Cardiac muscle cell (in vitro differentiated cells and primary cell): ENCODE results near the gene SLIT3. TPM values are rescaled to one million over a fixed set of nuclear protein-coding genes. Genes with fewer than 3 reads are reported as not detected.

ENCODE experiments used
- DNase-seq, 2 donors: peaks; one replicate each; pipeline versions ENCODE4 v3.0.0 to v3.0.0-alpha.2; 2010 to 2017; ENCODE audit warnings: low read depth in 1 of 2, low spot score in 1 of 2
- H3K27ac ChIP-seq: fragments of 200-600 bp; sonication (generic); 2 replicates; pipeline ENCODE4 v1.5.1; 2016
- H3K27me3 ChIP-seq: fragments of 200-600 bp; sonication (generic); 2 replicates; pipeline ENCODE4 v1.6.0; 2016; ENCODE audit warnings: control low read depth
- H3K36me3 ChIP-seq: fragments of 200-600 bp; sonication (generic); 2 replicates; pipeline ENCODE4 v1.5.1; 2016; ENCODE audit warnings: control low read depth
- H3K4me1 ChIP-seq: fragments of 200-600 bp; sonication (generic); 2 replicates; pipeline ENCODE4 v1.8.1; 2017; ENCODE audit warnings: low read depth, mild to moderate bottlenecking, mixed run types
- H3K4me3 ChIP-seq: fragments of 200-600 bp; sonication (generic); 2 replicates; pipeline ENCODE4 v1.5.1; 2016; ENCODE audit warnings: mild to moderate bottlenecking
- H3K9me3 ChIP-seq: fragments of 200-600 bp; sonication (generic); 2 replicates; pipeline ENCODE4 v1.5.1; 2017; ENCODE audit warnings: low read depth, mild to moderate bottlenecking, control low read depth
- polyA plus RNA-seq: library from polyadenylated mRNA; unstranded; fragments of >200 nt; fragmentation: Nextera tagmentation; extraction: Ambion mirVana; gene quantifications from 2 replicates; pipeline ENCODE4 v1.2.1, GENCODE V29; 2016
- total RNA-seq: library from RNA; depleted of rRNA; stranded (reverse); fragments of >200 nt; gene quantifications from 2 replicates; pipeline ENCODE4 v1.2.3, GENCODE V29; 2016
- TF ChIP-seq, protein P1 (sequence below): IDR thresholded peaks from 2 replicates; pipeline ENCODE4 v1.5.1; 2012; ENCODE audit warnings: low read depth, mild to moderate bottlenecking, low read length

Gene SLIT3
- total and polyA plus RNA-seq, 2 experiments from 2014 or later: 50.7 to 111 TPM

DNA sequence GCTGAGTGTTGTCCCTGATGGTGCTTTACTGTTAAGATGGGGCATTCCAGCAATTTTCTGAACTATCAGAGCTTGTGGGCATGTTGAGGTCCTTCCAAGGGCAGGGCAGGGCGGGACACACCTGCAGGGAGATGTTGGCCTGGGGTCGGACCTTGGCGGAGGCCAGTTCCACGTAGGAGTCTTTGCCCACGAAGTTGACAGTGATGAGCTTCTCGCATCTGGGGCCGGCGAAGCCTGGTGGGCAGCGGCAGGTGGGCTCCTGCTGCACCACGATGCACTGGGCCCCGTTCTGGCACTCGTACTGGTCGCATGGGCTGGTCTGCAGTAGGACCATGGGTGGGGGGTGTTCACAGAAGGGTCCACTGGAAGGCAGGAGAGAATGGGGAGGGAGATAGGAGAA is 615.4 kb downstream of the SLIT3 start:
- Histone ChIP-seq H3K9me3 (no peaks in the 10 kb centered on the region), H3K36me3 (no peaks in the 10 kb centered on the region), H3K4me3 (no peak overlapping the region), H3K27ac (no peak overlapping the region), H3K27me3 (no peaks in the 10 kb centered on the region), H3K4me1 (peaks cover 23% of the 10 kb centered on the region)
- DNase-seq: no peak
- TF ChIP-seq, protein P1, sequence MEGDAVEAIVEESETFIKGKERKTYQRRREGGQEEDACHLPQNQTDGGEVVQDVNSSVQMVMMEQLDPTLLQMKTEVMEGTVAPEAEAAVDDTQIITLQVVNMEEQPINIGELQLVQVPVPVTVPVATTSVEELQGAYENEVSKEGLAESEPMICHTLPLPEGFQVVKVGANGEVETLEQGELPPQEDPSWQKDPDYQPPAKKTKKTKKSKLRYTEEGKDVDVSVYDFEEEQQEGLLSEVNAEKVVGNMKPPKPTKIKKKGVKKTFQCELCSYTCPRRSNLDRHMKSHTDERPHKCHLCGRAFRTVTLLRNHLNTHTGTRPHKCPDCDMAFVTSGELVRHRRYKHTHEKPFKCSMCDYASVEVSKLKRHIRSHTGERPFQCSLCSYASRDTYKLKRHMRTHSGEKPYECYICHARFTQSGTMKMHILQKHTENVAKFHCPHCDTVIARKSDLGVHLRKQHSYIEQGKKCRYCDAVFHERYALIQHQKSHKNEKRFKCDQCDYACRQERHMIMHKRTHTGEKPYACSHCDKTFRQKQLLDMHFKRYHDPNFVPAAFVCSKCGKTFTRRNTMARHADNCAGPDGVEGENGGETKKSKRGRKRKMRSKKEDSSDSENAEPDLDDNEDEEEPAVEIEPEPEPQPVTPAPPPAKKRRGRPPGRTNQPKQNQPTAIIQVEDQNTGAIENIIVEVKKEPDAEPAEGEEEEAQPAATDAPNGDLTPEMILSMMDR: no peak

DNA sequence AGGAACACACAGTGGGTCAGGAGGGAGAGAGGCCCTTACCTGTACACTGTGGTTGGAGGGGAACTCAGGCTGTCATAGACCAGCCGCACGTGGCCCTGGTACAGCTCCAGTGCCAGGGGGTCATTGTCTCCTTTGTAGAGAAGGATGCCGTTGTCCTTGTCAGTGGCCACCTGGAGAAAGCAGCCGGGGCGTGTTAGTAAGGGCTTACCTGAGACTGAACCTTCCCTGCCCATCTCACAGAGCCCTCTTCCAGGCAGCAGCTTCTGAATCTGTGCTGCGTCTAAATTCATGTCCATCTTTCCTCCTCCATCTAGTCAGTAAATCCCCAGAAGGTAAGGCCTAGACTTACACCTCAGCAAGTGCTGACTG is 617.0 kb downstream of the SLIT3 start:
- H3K27me3 ChIP-seq: no peaks in the 10 kb centered on the region
- H3K27ac ChIP-seq: no peak overlapping the region
- H3K4me3 ChIP-seq: no peak overlapping the region
- no peaks in the 10 kb centered on the region for H3K36me3 ChIP-seq
- H3K4me1 ChIP-seq: peaks cover 23% of the 10 kb centered on the region
- no peaks in the 10 kb centered on the region for H3K9me3 ChIP-seq
- TF ChIP-seq, protein P1: no peak
- no peak for DNase-seq

DNA sequence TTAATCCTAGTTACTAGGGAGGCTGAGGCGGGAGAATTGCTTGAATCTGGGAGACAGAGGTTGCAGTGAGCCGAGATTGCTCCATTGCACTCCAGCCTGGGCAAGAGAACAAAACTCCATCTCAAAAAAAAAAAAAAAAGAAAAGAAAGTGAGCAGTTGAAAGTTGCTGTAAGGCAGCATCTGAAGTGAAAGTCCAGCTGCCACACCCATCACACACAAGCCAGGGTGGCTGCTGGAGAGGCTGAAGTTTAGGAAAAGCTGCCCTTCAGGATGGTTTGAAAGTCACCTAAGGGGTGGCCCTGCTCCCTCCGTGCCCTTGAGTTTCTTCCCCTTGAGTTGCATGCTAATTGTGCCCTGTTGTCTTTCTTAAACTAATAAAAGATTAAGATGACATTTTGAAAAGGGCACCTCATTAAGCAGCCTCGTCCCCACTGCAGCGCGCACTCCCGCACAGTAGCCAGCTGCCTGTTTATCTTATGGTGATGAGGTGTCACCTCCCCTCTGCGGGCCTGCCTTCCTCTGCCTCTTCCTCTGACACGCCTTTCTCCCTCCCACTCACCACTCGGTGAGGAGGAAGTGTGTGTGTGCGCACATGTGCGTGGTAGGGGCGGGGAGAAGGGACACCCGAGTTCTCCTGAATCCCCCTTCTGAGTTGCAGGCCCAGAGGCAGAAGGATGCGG is 617.6 kb downstream of the SLIT3 start:
- Histone ChIP-seq H3K27me3 (no peaks in the 10 kb centered on the region), H3K9me3 (no peaks in the 10 kb centered on the region), H3K4me3 (no peak overlapping the region), H3K27ac (no peak overlapping the region), H3K4me1 (peaks cover 23% of the 10 kb centered on the region), H3K36me3 (no peaks in the 10 kb centered on the region)
- DNase-seq: no peak
- TF ChIP-seq, protein P1: no peak

DNA sequence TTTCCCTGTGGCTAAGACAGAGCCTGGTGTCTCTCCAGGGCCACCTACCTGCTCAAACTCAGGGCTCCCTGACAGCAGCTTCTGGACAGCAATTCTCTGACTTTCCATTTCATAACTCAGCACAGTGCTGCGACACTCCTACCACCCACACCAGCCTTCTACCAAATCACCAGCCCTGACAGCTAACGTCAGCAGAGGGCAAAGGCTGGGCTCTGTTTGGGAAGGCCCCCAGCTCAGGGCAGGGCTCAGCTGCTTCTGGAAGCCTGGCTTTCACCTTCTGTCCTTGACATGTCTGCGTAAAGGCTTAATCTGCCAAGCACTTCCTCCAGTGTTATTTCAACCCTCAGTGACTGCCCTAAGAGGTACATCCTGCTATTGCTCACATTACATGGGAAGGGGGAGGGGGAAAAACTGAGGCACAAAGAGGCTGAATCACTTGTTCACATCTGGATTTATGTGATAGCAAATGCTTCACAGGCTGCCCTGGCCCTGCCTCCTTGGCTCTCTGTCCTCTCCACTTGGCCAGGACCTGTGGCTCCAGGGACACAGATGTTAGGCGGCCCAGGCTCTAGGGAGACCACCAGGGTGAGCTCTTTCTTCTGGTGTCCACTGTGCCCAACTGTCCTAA is 619.3 kb downstream of the SLIT3 start:
- H3K4me1 ChIP-seq: peaks cover 23% of the 10 kb centered on the region
- peak; percentile 78 to 80 for DNase-seq
- no peaks in the 10 kb centered on the region for H3K9me3 ChIP-seq
- no peaks in the 10 kb centered on the region for H3K27me3 ChIP-seq
- TF ChIP-seq, protein P1: no peak
- no peak overlapping the region for H3K4me3 ChIP-seq
- peak overlapping the region; percentile 67 for H3K27ac ChIP-seq
- H3K36me3 ChIP-seq: no peaks in the 10 kb centered on the region

DNA sequence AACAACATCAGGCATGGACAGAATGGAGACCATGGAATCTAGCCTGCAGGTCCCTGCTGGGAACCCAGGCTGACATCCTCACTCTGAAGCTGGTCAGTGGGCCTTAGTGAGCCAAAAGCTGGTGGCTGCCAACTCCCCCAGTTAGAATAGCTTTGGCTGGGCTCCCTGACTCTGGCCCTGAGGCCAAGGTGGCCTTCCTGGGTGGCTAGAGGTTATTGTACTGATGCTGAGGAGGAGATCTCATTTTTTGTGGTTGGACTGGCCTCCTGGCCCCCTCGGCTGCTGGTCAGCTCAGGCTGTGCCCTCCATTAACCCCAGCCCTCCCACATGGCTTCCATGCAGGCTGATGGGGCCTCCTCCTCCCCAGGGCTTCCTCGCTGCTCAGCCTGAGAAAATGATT is 620.5 kb downstream of the SLIT3 start:
- Histone ChIP-seq H3K27ac (no peak overlapping the region), H3K4me3 (no peak overlapping the region), H3K4me1 (peaks cover 23% of the 10 kb centered on the region), H3K27me3 (no peaks in the 10 kb centered on the region), H3K9me3 (no peaks in the 10 kb centered on the region), H3K36me3 (no peaks in the 10 kb centered on the region)
- no peak for DNase-seq
- TF ChIP-seq, protein P1: no peak
